ENCODE data around the gene CAPZB. TPM values are rescaled to one million over a fixed set of nuclear protein-coding genes. Genes with fewer than 3 reads are reported as not detected.

Gene CAPZB
- total RNA-seq, 1 experiment from 2014 or later = 335 TPM

- DNase-seq (ENCODE audit: low read depth) = no peak
Measured at GRCh38 chr1:19406680-19407079, 78.7 kb downstream of the CAPZB start.

GRCh38 chr1:19405761-19406487, 79.4 kb downstream of the CAPZB start:
- no peak for DNase-seq (ENCODE audit: low read depth)

GRCh38 chr1:19405195-19405760, 80.1 kb downstream of the CAPZB start:
- no peak for DNase-seq (ENCODE audit: low read depth)

- DNase-seq (ENCODE audit: low read depth) = no peak
Measured at GRCh38 chr1:19404748-19405147, 80.6 kb downstream of the CAPZB start.

- no peak for DNase-seq (ENCODE audit: low read depth)
Measured at GRCh38 chr1:19403256-19403655, 82.1 kb downstream of the CAPZB start.

GRCh38 chr1:19402031-19402813, 83.1 kb downstream of the CAPZB start:
- DNase-seq (ENCODE audit: low read depth) = no peak

- DNase-seq (ENCODE audit: low read depth) = no peak
Measured at GRCh38 chr1:19401535-19401889, 83.8 kb downstream of the CAPZB start.

- DNase-seq (ENCODE audit: low read depth) = no peak
Measured at GRCh38 chr1:19400875-19401534, 84.3 kb downstream of the CAPZB start.

- no peak for DNase-seq (ENCODE audit: low read depth)
Measured at GRCh38 chr1:19400192-19400611, 85.1 kb downstream of the CAPZB start.

GRCh38 chr1:19398309-19398760, 87.0 kb downstream of the CAPZB start:
- peak; percentile 99 for DNase-seq (ENCODE audit: low read depth)

GRCh38 chr1:19397217-19397945, 88.0 kb downstream of the CAPZB start:
- DNase-seq (ENCODE audit: low read depth) = peak; percentile 86

- no peak for DNase-seq (ENCODE audit: low read depth)
Measured at GRCh38 chr1:19396280-19396679, 89.1 kb downstream of the CAPZB start.

GRCh38 chr1:19395678-19396192, 89.6 kb downstream of the CAPZB start:
- peak; percentile 96 for DNase-seq (ENCODE audit: low read depth)

- no peak for DNase-seq (ENCODE audit: low read depth)
Measured at GRCh38 chr1:19393046-19393445, 92.3 kb downstream of the CAPZB start.

GRCh38 chr1:19392221-19392620, 93.1 kb downstream of the CAPZB start:
- no peak for DNase-seq (ENCODE audit: low read depth)

- DNase-seq (ENCODE audit: low read depth) = no peak
Measured at GRCh38 chr1:19391596-19391981, 93.8 kb downstream of the CAPZB start.

GRCh38 chr1:19390901-19391595, 94.3 kb downstream of the CAPZB start:
- DNase-seq (ENCODE audit: low read depth) = peak; percentile 97

- DNase-seq (ENCODE audit: low read depth) = no peak
Measured at GRCh38 chr1:19390166-19390850, 95.0 kb downstream of the CAPZB start.

- DNase-seq (ENCODE audit: low read depth) = peak; percentile 87
Measured at GRCh38 chr1:19388980-19389379, 96.4 kb downstream of the CAPZB start.

GRCh38 chr1:19387045-19387467, 98.3 kb downstream of the CAPZB start:
- DNase-seq (ENCODE audit: low read depth) = peak; percentile 59
